Loucy (cell line): ENCODE data around the gene JAGN1.
A peak's percentile ranks its signal among the peaks of the same experiment; 100 is the strongest.

ENCODE experiments used
- H2AFZ ChIP-seq: fragments of 200-600 bp; sonication (generic); 2 replicates; pipeline ENCODE4 v1.6.0; 2016; ENCODE audit warnings: antibody characterized with exemption, mild to moderate bottlenecking, low read length, moderate library complexity
- H3F3A ChIP-seq: fragments of 200-600 bp; 2 replicates; pipeline ENCODE4 v1.6.0; 2016; ENCODE audit warnings: antibody characterized with exemption, low read depth, mild to moderate bottlenecking
- H3K27me3 ChIP-seq: fragments of 200-600 bp; sonication (generic); 2 replicates; pipeline ENCODE4 v1.6.1; 2014; ENCODE audit warnings: low read length, mild to moderate bottlenecking; ENCODE audit not compliant: insufficient read depth, poor library complexity, severe bottlenecking
- H3K36me3 ChIP-seq: fragments of 200-600 bp; sonication (generic); 2 replicates; pipeline ENCODE4 v1.6.1; 2016; ENCODE audit warnings: low read length; ENCODE audit not compliant: insufficient read depth
- H3K4me1 ChIP-seq: fragments of 200-600 bp; sonication (generic); 2 replicates; pipeline ENCODE4 v1.5.1; 2014; ENCODE audit warnings: low read length, mild to moderate bottlenecking; ENCODE audit not compliant: insufficient read depth, poor library complexity, severe bottlenecking
- H3K4me2 ChIP-seq: fragments of 200-600 bp; sonication (generic); 2 replicates; pipeline ENCODE4 v1.6.0; 2014; ENCODE audit warnings: antibody characterized with exemption, low read length, low read depth, mild to moderate bottlenecking; ENCODE audit not compliant: poor library complexity, severe bottlenecking
- H3K4me3 ChIP-seq: fragments of 200-600 bp; sonication (generic); 2 replicates; pipeline ENCODE4 v1.5.1; 2014; ENCODE audit warnings: low read length, mild to moderate bottlenecking, mixed read lengths; ENCODE audit not compliant: poor library complexity, severe bottlenecking
- H3K79me2 ChIP-seq: fragments of 200-600 bp; sonication (generic); 2 replicates; pipeline ENCODE4 v1.6.1; 2014; ENCODE audit warnings: low read length; ENCODE audit not compliant: insufficient read depth
- H3K9ac ChIP-seq: fragments of 200-600 bp; sonication (generic); 2 replicates; pipeline ENCODE4 v1.6.0; 2014; ENCODE audit warnings: mild to moderate bottlenecking, low read depth, low read length, moderate library complexity; ENCODE audit not compliant: poor library complexity, severe bottlenecking
- H3K9me2 ChIP-seq: fragments of 200-600 bp; sonication (generic); replicated peaks from 2 replicates; pipeline ENCODE4 v1.6.1; 2016; ENCODE audit warnings: low read depth, low read length, mixed read lengths
- H3K9me3 ChIP-seq: fragments of 200-600 bp; sonication (generic); 2 replicates; pipeline ENCODE4 v1.6.1; 2014; ENCODE audit warnings: mild to moderate bottlenecking, antibody characterized with exemption, low read length, low read depth; ENCODE audit not compliant: insufficient read depth
- H4K20me1 ChIP-seq: fragments of 200-600 bp; sonication (generic); 2 replicates; pipeline ENCODE4 v1.6.0; 2014; ENCODE audit warnings: antibody characterized with exemption, low read length, mild to moderate bottlenecking; ENCODE audit not compliant: insufficient read depth, poor library complexity, severe bottlenecking
- EZH2phosphoT487 ChIP-seq: fragments of 200-600 bp; IDR thresholded peaks from 2 replicates; pipeline ENCODE4 v1.6.1; 2018; ENCODE audit warnings: antibody characterized with exemption, mild to moderate bottlenecking, moderate library complexity, borderline replicate concordance
- TF ChIP-seq, protein P1 (sequence below): fragments of 200-600 bp; sonication (generic); conservative IDR thresholded peaks from 2 replicates; pipeline ENCODE4 v1.5.1; 2014; ENCODE audit warnings: mild to moderate bottlenecking, antibody characterized with exemption, low read length

JAGN1 gene

DNA sequence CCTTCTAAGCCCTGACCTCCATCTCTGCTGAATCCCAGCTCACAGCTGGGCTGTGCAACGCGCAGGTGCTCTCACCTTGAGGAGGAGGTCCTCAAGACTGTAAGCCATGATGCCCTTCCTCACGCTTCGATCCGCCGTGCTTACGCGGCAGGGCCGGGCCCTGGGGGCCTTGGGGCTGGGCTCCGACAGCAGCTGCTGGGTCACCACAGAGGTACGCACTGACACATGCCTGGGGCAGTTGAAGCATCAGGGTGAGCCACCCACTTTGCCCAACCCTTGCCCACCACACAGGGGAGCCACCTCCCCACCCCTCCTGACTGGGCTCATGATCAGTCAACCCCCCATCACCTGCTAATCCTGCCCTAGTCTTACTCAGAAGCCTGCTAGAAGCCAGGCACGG is 13.4 kb upstream of the JAGN1 start:
- Histone ChIP-seq H4K20me1 (no peaks in the 10 kb centered on the region), H3K9me2 (no peaks in the 10 kb centered on the region), H3F3A (no peaks in the 10 kb centered on the region), H3K27me3 (no peaks in the 10 kb centered on the region), H3K79me2 (no peaks in the 10 kb centered on the region), H2AFZ (no peak overlapping the region), H3K4me3 (no peak overlapping the region), H3K9ac (no peak overlapping the region), H3K36me3 (no peaks in the 10 kb centered on the region), H3K9me3 (no peaks in the 10 kb centered on the region), H3K4me1 (no peaks in the 10 kb centered on the region), H3K4me2 (no peak overlapping the region)
- TF ChIP-seq EZH2phosphoT487: no peak
- TF ChIP-seq, protein P1, sequence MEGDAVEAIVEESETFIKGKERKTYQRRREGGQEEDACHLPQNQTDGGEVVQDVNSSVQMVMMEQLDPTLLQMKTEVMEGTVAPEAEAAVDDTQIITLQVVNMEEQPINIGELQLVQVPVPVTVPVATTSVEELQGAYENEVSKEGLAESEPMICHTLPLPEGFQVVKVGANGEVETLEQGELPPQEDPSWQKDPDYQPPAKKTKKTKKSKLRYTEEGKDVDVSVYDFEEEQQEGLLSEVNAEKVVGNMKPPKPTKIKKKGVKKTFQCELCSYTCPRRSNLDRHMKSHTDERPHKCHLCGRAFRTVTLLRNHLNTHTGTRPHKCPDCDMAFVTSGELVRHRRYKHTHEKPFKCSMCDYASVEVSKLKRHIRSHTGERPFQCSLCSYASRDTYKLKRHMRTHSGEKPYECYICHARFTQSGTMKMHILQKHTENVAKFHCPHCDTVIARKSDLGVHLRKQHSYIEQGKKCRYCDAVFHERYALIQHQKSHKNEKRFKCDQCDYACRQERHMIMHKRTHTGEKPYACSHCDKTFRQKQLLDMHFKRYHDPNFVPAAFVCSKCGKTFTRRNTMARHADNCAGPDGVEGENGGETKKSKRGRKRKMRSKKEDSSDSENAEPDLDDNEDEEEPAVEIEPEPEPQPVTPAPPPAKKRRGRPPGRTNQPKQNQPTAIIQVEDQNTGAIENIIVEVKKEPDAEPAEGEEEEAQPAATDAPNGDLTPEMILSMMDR: peak; percentile 27

DNA sequence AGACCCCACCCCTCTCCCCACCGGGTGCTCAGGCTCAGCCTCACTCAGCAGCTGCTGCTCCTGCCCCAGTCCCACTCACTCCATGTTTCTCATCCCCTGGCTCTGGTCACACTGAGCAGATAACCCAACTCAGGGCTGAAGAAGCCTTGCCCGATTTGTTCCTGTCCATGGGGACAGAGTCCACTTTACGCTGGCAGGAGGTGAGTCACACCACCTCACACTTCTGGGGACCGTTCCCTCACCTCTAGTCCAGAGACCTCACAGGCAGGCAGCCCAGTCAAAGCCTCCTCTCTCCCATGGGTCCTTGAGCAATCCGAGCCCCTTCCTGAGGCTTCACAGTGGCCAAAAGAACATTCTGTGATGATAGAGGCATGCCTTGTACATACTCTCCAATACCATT is 11.7 kb upstream of the JAGN1 start:
- no peak overlapping the region for H3K4me2 ChIP-seq
- no peaks in the 10 kb centered on the region for H3K36me3 ChIP-seq
- no peak overlapping the region for H3K4me3 ChIP-seq
- H3F3A ChIP-seq: no peaks in the 10 kb centered on the region
- no peaks in the 10 kb centered on the region for H3K9me2 ChIP-seq
- no peaks in the 10 kb centered on the region for H3K4me1 ChIP-seq
- no peak overlapping the region for H2AFZ ChIP-seq
- H3K9me3 ChIP-seq: no peaks in the 10 kb centered on the region
- H3K27me3 ChIP-seq: no peaks in the 10 kb centered on the region
- no peaks in the 10 kb centered on the region for H3K79me2 ChIP-seq
- no peaks in the 10 kb centered on the region for H4K20me1 ChIP-seq
- no peak for TF ChIP-seq EZH2phosphoT487
- TF ChIP-seq, protein P1: no peak
- H3K9ac ChIP-seq: no peak overlapping the region

DNA sequence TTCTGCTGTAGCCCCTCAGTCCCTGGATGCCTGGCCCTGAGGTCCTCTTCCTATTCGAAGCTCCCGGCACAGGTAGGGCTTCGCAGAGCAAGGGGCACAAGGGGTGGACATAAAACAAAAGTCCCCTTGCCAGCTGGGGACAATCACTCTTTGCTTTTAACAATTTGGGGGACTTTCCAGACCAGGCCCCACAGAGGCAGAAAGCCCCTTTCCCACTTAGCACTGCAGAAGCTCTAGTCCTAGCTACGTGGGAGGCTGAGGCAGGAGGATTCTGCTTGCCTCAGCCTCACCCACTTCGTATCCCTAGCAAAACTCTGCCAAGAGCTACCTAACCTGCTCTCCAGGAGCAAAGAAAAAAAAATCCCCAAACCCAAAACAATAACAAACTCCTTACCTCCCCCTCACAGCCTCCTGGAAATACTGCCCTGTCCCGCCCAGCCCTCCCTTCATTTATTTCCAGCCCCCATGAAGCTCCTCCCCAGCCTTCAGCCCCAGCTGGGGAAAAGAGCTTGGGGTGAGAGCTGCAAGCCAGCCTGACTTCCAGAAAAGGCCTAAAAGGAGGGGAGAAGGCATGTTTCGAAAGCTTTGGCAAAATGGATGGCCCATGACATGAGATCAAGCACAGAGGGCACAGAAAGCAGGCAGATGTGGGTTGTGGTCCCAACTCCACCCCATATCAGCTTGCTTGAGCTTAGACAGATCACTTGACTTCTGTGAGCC is 10.4 kb upstream of the JAGN1 start, which contains the start of gene CIDEC:
Gene CIDEC, minus strand, starts transcription at position 424 of the 720 bp plus-strand sequence. CDS start 1,767 bp downstream, outside the sequence.
- H3K36me3 ChIP-seq: no peaks in the 10 kb centered on the region
- TF ChIP-seq EZH2phosphoT487: no peak
- TF ChIP-seq, protein P1: no peak
- H3K79me2 ChIP-seq: no peaks in the 10 kb centered on the region
- no peak within 1 kb of the TSS for H3K4me2 ChIP-seq
- no peaks in the 10 kb centered on the region for H3F3A ChIP-seq
- no peaks in the 10 kb centered on the region for H3K27me3 ChIP-seq
- H3K4me3 ChIP-seq: no peak within 1 kb of the TSS
- peak within 1 kb of the TSS; percentile 56; the same call in 1 of the 2 replicates for H2AFZ ChIP-seq
- no peaks in the 10 kb centered on the region for H3K4me1 ChIP-seq
- H3K9me3 ChIP-seq: no peaks in the 10 kb centered on the region
- no peaks in the 10 kb centered on the region for H4K20me1 ChIP-seq
- no peaks in the 10 kb centered on the region for H3K9me2 ChIP-seq
- H3K9ac ChIP-seq: no peak within 1 kb of the TSS
